Endothelial cell of umbilical vein (primary cell): Measurements from ENCODE around the gene KPNB1. TPM values are rescaled to one million over a fixed set of nuclear protein-coding genes. Genes with fewer than 3 reads are reported as not detected.

Experiments
- BruUV-seq: library from RNA; stranded (reverse); fragments of 400-500 nt; replicated peaks from 2 replicates; lab custom pipeline; 2021; lab: Mats Ljungman, UMichigan
- CTCF ChIA-PET: fragments of 300-600, 350-600 bp; sonication (Branson Sonifier 250); formaldehyde crosslinking; loops from one replicate; lab custom pipeline; 2021; ENCODE audit warnings: antibody characterized with exemption, inconsistent platforms; lab: Charles Lee
- POLR2A ChIA-PET: fragments of 300-600, 350-600 bp; sonication (Branson Sonifier 250); formaldehyde crosslinking; loops from one replicate; lab custom pipeline; 2021; ENCODE audit warnings: antibody characterized with exemption, inconsistent platforms; lab: Charles Lee
- DNase-seq: peaks from one replicate; pipeline ENCODE4 v3.0.0-alpha.2; 2011; ENCODE audit warnings: low read depth, low spot score
- FAIRE-seq: peaks from 2 replicates; lab custom pipeline; 2011; peaks lifted over from hg19 to GRCh38; lab: Jason Lieb, UNC
- H2AFZ ChIP-seq: 2 replicates; pipeline ENCODE4 v1.6.0; 2012; ENCODE audit warnings: low read depth, low read length, control low read depth, inconsistent platforms
- H3K27ac ChIP-seq: 2 replicates; pipeline ENCODE4 v1.5.1; 2011; ENCODE audit warnings: low read depth, mild to moderate bottlenecking, control low read depth, low read length, moderate library complexity; ENCODE audit not compliant: insufficient read depth
- H3K27me3 ChIP-seq, 2 experiments: 2 replicates each; pipeline versions ENCODE4 v1.6.0 to v1.6.1; 2011; ENCODE audit warnings: low read length in 2 of 2, mixed read lengths in 1 of 2; ENCODE audit not compliant: control insufficient read depth in 2 of 2, insufficient read depth in 2 of 2
- H3K36me3 ChIP-seq, 2 experiments: 2 replicates in 1 of 2; 3 replicates in 1 of 2; pipeline ENCODE4 v1.5.1; 2011; ENCODE audit warnings: low read length in 2 of 2, mild to moderate bottlenecking in 1 of 2, moderate library complexity in 1 of 2; ENCODE audit not compliant: control insufficient read depth in 2 of 2, insufficient read depth in 2 of 2; ENCODE audit errors: extremely low read depth in 1 of 2
- H3K4me1 ChIP-seq: 3 replicates; pipeline ENCODE4 v1.5.1; 2011; ENCODE audit warnings: mild to moderate bottlenecking, low read length; ENCODE audit not compliant: control insufficient read depth, insufficient read depth; ENCODE audit errors: extremely low read depth
- H3K4me2 ChIP-seq: 2 replicates; pipeline ENCODE4 v1.6.1; 2011; ENCODE audit warnings: low read length, control low read depth, mixed read lengths; ENCODE audit not compliant: insufficient read depth
- H3K4me3 ChIP-seq, 3 experiments: fragments of 200-600 bp in 1 of 3; sonication (generic), shearing (Covaris generic) in 1 of 3; replicated peaks in 1 of 3; 2 replicates each; pipeline ENCODE4 v1.5.1; 2011 to 2016; ENCODE audit warnings: control low read depth in 3 of 3, low read length in 3 of 3, mild to moderate bottlenecking in 2 of 3, inconsistent platforms in 1 of 3, low read depth in 1 of 3, moderate library complexity in 1 of 3; ENCODE audit not compliant: insufficient read depth in 1 of 3
- H3K79me2 ChIP-seq: 2 replicates; pipeline ENCODE4 v1.6.0; 2012; ENCODE audit warnings: low read length, inconsistent platforms; ENCODE audit not compliant: control insufficient read depth, insufficient read depth
- H3K9ac ChIP-seq: replicated peaks from 2 replicates; pipeline ENCODE3; 2011; ENCODE audit warnings: low read length, control low read depth; ENCODE audit not compliant: insufficient read depth; ENCODE audit errors: extremely low read depth
- H3K9me1 ChIP-seq: replicated peaks from 3 replicates; pipeline ENCODE4 v1.6.0; 2011; ENCODE audit warnings: mild to moderate bottlenecking, low read length; ENCODE audit not compliant: control insufficient read depth, insufficient read depth; ENCODE audit errors: extremely low read depth
- H3K9me3 ChIP-seq: replicated peaks from 2 replicates; pipeline ENCODE4 v1.5.1; 2012; ENCODE audit warnings: low read length, inconsistent platforms; ENCODE audit not compliant: control insufficient read depth, insufficient read depth
- H4K20me1 ChIP-seq: replicated peaks from 2 replicates; pipeline ENCODE3; 2011; ENCODE audit warnings: mild to moderate bottlenecking, low read length; ENCODE audit not compliant: control insufficient read depth, insufficient read depth; ENCODE audit errors: extremely low read depth
- CTCF ChIP-seq, 2 donors: IDR thresholded peaks; 1 replicate in 1 of 2; 2 replicates in 1 of 2; pipeline ENCODE4 v1.5.1; 2011; ENCODE audit warnings: low read length in 2 of 2, mild to moderate bottlenecking in 2 of 2, moderate library complexity in 2 of 2, control low read depth in 1 of 2, inconsistent platforms in 1 of 2, low read depth in 1 of 2; ENCODE audit not compliant: insufficient read depth in 1 of 2; ENCODE audit errors: extremely low read depth in 1 of 2
- EZH2 ChIP-seq: IDR thresholded peaks from 2 replicates; pipeline ENCODE4 v1.6.1; 2012; ENCODE audit warnings: borderline replicate concordance, low read depth, mild to moderate bottlenecking, moderate library complexity, low read length, inconsistent platforms; ENCODE audit not compliant: severe bottlenecking
- GATA2 ChIP-seq: IDR thresholded peaks from 2 replicates; pipeline ENCODE4 v1.7.0; 2011; ENCODE audit warnings: low read depth, mild to moderate bottlenecking, moderate library complexity, mixed read lengths, low read length; ENCODE audit not compliant: insufficient read length, insufficient read depth
- JUN ChIP-seq: IDR thresholded peaks from 2 replicates; pipeline ENCODE4 v1.6.1; 2011; ENCODE audit warnings: borderline replicate concordance, low read depth; ENCODE audit not compliant: insufficient read length, insufficient read depth
- MAX ChIP-seq: IDR thresholded peaks from 2 replicates; pipeline ENCODE4 v1.6.1; 2011; ENCODE audit not compliant: insufficient read depth, insufficient read length
- POLR2A ChIP-seq: IDR thresholded peaks from 2 replicates; pipeline ENCODE4 v1.6.1; 2012; ENCODE audit warnings: low read depth, mild to moderate bottlenecking, control low read depth, low read length
- dilution Hi-C: fragments of 300-500 bp; cut with MboI; formaldehyde crosslinking; loops from one replicate; pipeline ENCODE4 v1.15.0; 2019; ENCODE audit warnings: low sequenced_read_pairs; ENCODE audit not compliant: extremely low pct_ligation_motif_present
- intact Hi-C: fragments of 100-400 bp; cut with micrococcal nuclease; formaldehyde crosslinking; loops from one replicate; pipeline ENCODE4 v1.10.0; 2022
- polyA plus RNA-seq, 4 experiments: library from polyadenylated mRNA; depleted of rRNA in 3 of 4; stranded (reverse) in 3 of 4; unstranded in 1 of 4; fragments of >200 nt; gene quantifications; 2 replicates each; pipeline versions ENCODE4 v1.2.1 to v1.2.3, GENCODE V29; 2011 to 2012; ENCODE audit warnings: missing spikeins in 1 of 4
- total RNA-seq: library from RNA; stranded (reverse); gene quantifications from 2 replicates; pipeline ENCODE4 v1.2.3, GENCODE V29; 2021

The KPNB1 gene
- total and polyA plus RNA-seq, 2 donors (not counting 3 experiments of a cell fraction or from before 2014, with no cell fraction given): 119 to 495 TPM

- CTCF ChIA-PET: interaction anchor here (0.8 to 5.6 kb wide), 3 partner anchors 11 to 289 kb away, joined by 3 to 43 read pairs (median 5); no protein-coding TSS in a partner anchor
- intact Hi-C loops (no loop called here), dilution Hi-C loops (no loop called here)
- no peak for FAIRE-seq
- no peaks in the 10 kb centered on the region for H3K9me3 ChIP-seq
- H3K27me3 ChIP-seq: no peaks in the 10 kb centered on the region
- H3K27ac ChIP-seq: no peak overlapping the region
- H3K4me2 ChIP-seq: no peak overlapping the region
- no peak overlapping the region for H3K9ac ChIP-seq
- no peak overlapping the region for H3K4me3 ChIP-seq
- POLR2A ChIA-PET: no interaction called here
- no peaks in the 10 kb centered on the region for H3K9me1 ChIP-seq
- TF ChIP-seq JUN (no peak), GATA2 (no peak), POLR2A (no peak), CTCF (IDR thresholded peaks at IDR 0.05; ENCODE audit: extremely low read depth in 1 of 2, insufficient read depth in 1 of 2, low read depth in 1 of 2, low read length in 2 of 2) (no peak), EZH2 (no peak), MAX (no peak)
- H3K4me1 ChIP-seq: peaks cover 9% of the 10 kb centered on the region
- no TSS peak for BruUV-seq
- no peak for DNase-seq
- H3K79me2 ChIP-seq: no peaks in the 10 kb centered on the region
- H4K20me1 ChIP-seq: no peaks in the 10 kb centered on the region
- H3K36me3 ChIP-seq: peaks cover 10 to 12% of the 10 kb centered on the region in 2 experiments
- no peak overlapping the region for H2AFZ ChIP-seq
Observed at GRCh38 chr17:47603830-47604597, 45.7 kb upstream of the KPNB1 start.
